A549 (cell line): ENCODE measurements around the gene RPA1. TPM values are rescaled to one million over a fixed set of nuclear protein-coding genes. Genes with fewer than 3 reads are reported as not detected.

ENCODE experiments used
- ATAC-seq, 2 experiments: fragments of 200-7000 bp in 1 of 2; fragments of >200 bp in 1 of 2; cut with Nextera tagmentation in 1 of 2; cut with Tn5 transposase in 1 of 2; 3 replicates each; pipeline versions ENCODE4 v1.8.0 to v1.9.1; 2018 to 2020; ENCODE audit warnings: mild to moderate bottlenecking in 1 of 2, moderate library complexity in 1 of 2
- CTCF ChIA-PET: fragments of 300-600 bp; sonication (Branson Sonifier 250); formaldehyde crosslinking; extraction: SDS; loops from one replicate; lab custom pipeline; 2021; ENCODE audit warnings: antibody characterized with exemption, inconsistent platforms; lab: Yijun Ruan, JAX
- POLR2A ChIA-PET: fragments of 350-600 bp; formaldehyde crosslinking; extraction: SDS; loops from one replicate; lab custom pipeline; 2021; ENCODE audit warnings: antibody characterized with exemption, inconsistent platforms; lab: Yijun Ruan, JAX
- DNase-seq, 2 experiments: peaks; one replicate each; pipeline versions ENCODE4 v3.0.0 to v3.0.0-alpha.2; 2011 to 2016; ENCODE audit warnings: low read depth in 1 of 2, low spot score in 1 of 2
- FAIRE-seq: peaks from 2 replicates; lab custom pipeline; 2011; peaks lifted over from hg19 to GRCh38; lab: Jason Lieb, UNC
- H3K27ac ChIP-seq, 2 experiments: fragments of >200 bp; sonication (Bioruptor Twin); formaldehyde crosslinking; 3 replicates each; pipeline ENCODE4 v1.5.1; 2016 to 2017
- H3K4me1 ChIP-seq: fragments of >200 bp; sonication (Bioruptor Twin); formaldehyde crosslinking; 3 replicates; pipeline ENCODE4 v1.6.1; 2016
- H3K4me2 ChIP-seq: fragments of >200 bp; sonication (Bioruptor Twin); formaldehyde crosslinking; 3 replicates; pipeline ENCODE4 v1.6.1; 2016
- H3K4me3 ChIP-seq: fragments of >200 bp; sonication (Bioruptor Twin); formaldehyde crosslinking; 3 replicates; pipeline ENCODE4 v1.5.1; 2016
- H3K9me3 ChIP-seq: fragments of >200 bp; sonication (Bioruptor Twin); formaldehyde crosslinking; 3 replicates; pipeline ENCODE4 v1.6.1; 2016
- CBX8 ChIP-seq: fragments of 200-600 bp; sonication (generic); IDR thresholded peaks from 2 replicates; pipeline ENCODE4 v1.6.1; 2016
- CEBPB ChIP-seq, 2 experiments: fragments of >200 bp in 1 of 2; sonication (Bioruptor Twin) in 1 of 2; formaldehyde crosslinking in 1 of 2; IDR thresholded peaks; 2 replicates each; pipeline ENCODE4 v1.6.1; 2012 to 2016
- ESRRA ChIP-seq: fragments of 150-350 bp; IDR thresholded peaks from 2 replicates; pipeline ENCODE4 v1.6.1; 2014; ENCODE audit warnings: mild to moderate bottlenecking, low read length, borderline replicate concordance
- FOSB ChIP-seq: fragments of 250-450 bp; sonication (Bioruptor Pico); IDR thresholded peaks from 2 replicates; pipeline ENCODE4 v1.5.0; 2020; ENCODE audit warnings: mild to moderate bottlenecking, moderate library complexity
- FOSL2 ChIP-seq, 2 experiments: fragments of 450-650 bp in 1 of 2; fragments of >200 bp in 1 of 2; sonication (Bioruptor Twin) in 1 of 2; formaldehyde crosslinking; IDR thresholded peaks; 2 replicates each; pipeline versions ENCODE4 v1.5.0 to v1.6.1; 2016 to 2020; ENCODE audit warnings: mild to moderate bottlenecking in 1 of 2, moderate library complexity in 1 of 2
- HEYL ChIP-seq: fragments of 250-450 bp; sonication (Bioruptor Pico); IDR thresholded peaks from 2 replicates; pipeline ENCODE4 v1.8.0; 2021; ENCODE audit warnings: mild to moderate bottlenecking, moderate library complexity
- HOXA7 ChIP-seq: fragments of 250-450 bp; sonication (Bioruptor Pico); IDR thresholded peaks from 2 replicates; pipeline ENCODE4 v1.5.0; 2020; ENCODE audit warnings: mild to moderate bottlenecking, moderate library complexity
- HOXB13 ChIP-seq: fragments of 250-450 bp; sonication (Bioruptor Pico); IDR thresholded peaks from 2 replicates; pipeline ENCODE4 v1.5.0; 2020; ENCODE audit warnings: low read depth, mild to moderate bottlenecking, moderate library complexity
- HOXB5 ChIP-seq: fragments of 250-450 bp; sonication (Bioruptor Pico); IDR thresholded peaks from 2 replicates; pipeline ENCODE4 v1.5.0; 2020; ENCODE audit warnings: mild to moderate bottlenecking, moderate library complexity
- JUN ChIP-seq, 2 experiments: fragments of >200 bp; sonication (Bioruptor Twin); formaldehyde crosslinking; IDR thresholded peaks; 2 replicates in 1 of 2; 3 replicates in 1 of 2; pipeline ENCODE4 v1.6.1; 2016 to 2017
- KDM1A ChIP-seq: fragments of 200-600 bp; sonication (generic); IDR thresholded peaks from 2 replicates; pipeline ENCODE4 v1.6.1; 2016; ENCODE audit warnings: low read depth, mild to moderate bottlenecking
- NFE2L2 ChIP-seq: fragments of 150-350 bp; conservative IDR thresholded peaks from 2 replicates; pipeline ENCODE4 v1.6.1; 2014; ENCODE audit warnings: low read length
- NPAS2 ChIP-seq: fragments of 250-450 bp; sonication (Bioruptor Pico); IDR thresholded peaks from 2 replicates; pipeline ENCODE4 v1.8.0; 2022; ENCODE audit warnings: mild to moderate bottlenecking, moderate library complexity, borderline replicate concordance
- RARB ChIP-seq: fragments of 250-450 bp; sonication (Bioruptor Pico); IDR thresholded peaks from 2 replicates; pipeline ENCODE4 v1.8.0; 2021; ENCODE audit warnings: mild to moderate bottlenecking, moderate library complexity
- SMC3 ChIP-seq: fragments of >200 bp; sonication (Bioruptor Twin); formaldehyde crosslinking; IDR thresholded peaks from 3 replicates; pipeline ENCODE4 v1.6.1; 2018; ENCODE audit warnings: inconsistent platforms
- TFCP2L1 ChIP-seq: fragments of 250-450 bp; sonication (Bioruptor Pico); IDR thresholded peaks from 2 replicates; pipeline ENCODE4 v1.5.0; 2021; ENCODE audit warnings: mild to moderate bottlenecking
- ZNF302 ChIP-seq: fragments of 250-450 bp; sonication (Bioruptor Pico); IDR thresholded peaks from 2 replicates; pipeline ENCODE4 v1.9.0; 2021; ENCODE audit warnings: inconsistent platforms, mild to moderate bottlenecking, moderate library complexity
- WGBS: methylation state at CpG from one replicate; pipeline ENCODE4 v1.1.6; 2017; ENCODE audit errors: missing lambda C conversion rate; 5-methylcytosine and 5-hydroxymethylcytosine counted together
- polyA plus RNA-seq, 4 experiments: library from polyadenylated mRNA; depleted of rRNA in 3 of 4; stranded (reverse); fragments of >200 nt; fragmentation: RNase III in 1 of 4; extraction: RNeasy Plus Mini Kit Qiagen cat#74134 plus additional on column Dnase treatment in 1 of 4; gene quantifications; 2 replicates in 3 of 4; 3 replicates in 1 of 4; pipeline ENCODE4 v1.2.3, GENCODE V29; 2011 to 2017
- TF ChIP-seq, protein P1 (sequence below): fragments of 250-450 bp; sonication (Bioruptor Pico); IDR thresholded peaks from 2 replicates; pipeline ENCODE4 v1.5.0; 2020; ENCODE audit warnings: low read depth, mild to moderate bottlenecking, moderate library complexity
- TF ChIP-seq, protein P2 (sequence below): fragments of >200 bp; sonication (Bioruptor Twin); formaldehyde crosslinking; IDR thresholded peaks from 3 replicates; pipeline ENCODE4 v1.5.1; 2016
- TF ChIP-seq, protein P3 (sequence below): fragments of 150-350 bp; IDR thresholded peaks from 2 replicates; pipeline ENCODE4 v1.6.1; 2014; ENCODE audit warnings: low read depth, mild to moderate bottlenecking, low read length
- TF ChIP-seq, protein P4 (sequence below): fragments of 250-450 bp; sonication (Bioruptor Pico); IDR thresholded peaks from 2 replicates; pipeline ENCODE4 v1.5.0; 2021; ENCODE audit warnings: mild to moderate bottlenecking, moderate library complexity, borderline replicate concordance
- TF ChIP-seq, protein P5 (sequence below): IDR thresholded peaks from 2 replicates; pipeline ENCODE4 v1.6.1; 2012

RPA1 gene
- polyA plus RNA-seq, 2 of the 4 experiments (the other 2 are of a cell fraction) = 72.2 to 136 TPM

DNA sequence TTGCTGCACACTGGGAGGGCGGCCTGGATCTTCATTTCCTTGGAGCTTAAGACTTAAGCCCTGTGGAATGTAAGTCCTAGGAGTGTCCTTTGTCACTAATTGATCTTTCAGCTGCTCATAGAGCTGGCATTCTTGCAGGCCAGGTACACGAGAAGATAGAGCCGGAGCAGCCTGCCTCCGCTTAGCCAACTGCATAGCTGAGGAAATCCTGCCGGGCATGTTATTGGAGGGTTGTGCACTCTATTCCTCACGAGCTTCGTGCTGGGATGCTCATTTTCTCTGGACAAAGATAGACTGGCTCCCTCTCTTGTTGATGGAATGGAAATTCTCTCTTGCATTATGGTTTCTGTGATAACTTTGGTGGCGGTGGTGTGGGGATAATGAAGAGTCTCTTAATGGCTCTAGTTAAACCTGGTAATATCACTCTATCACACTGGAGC lies 76.9 kb downstream of the RPA1 start (continued):
- TF ChIP-seq, protein P1, sequence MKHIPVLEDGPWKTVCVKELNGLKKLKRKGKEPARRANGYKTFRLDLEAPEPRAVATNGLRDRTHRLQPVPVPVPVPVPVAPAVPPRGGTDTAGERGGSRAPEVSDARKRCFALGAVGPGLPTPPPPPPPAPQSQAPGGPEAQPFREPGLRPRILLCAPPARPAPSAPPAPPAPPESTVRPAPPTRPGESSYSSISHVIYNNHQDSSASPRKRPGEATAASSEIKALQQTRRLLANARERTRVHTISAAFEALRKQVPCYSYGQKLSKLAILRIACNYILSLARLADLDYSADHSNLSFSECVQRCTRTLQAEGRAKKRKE (CRISPR knock-in tag) = no peak
- TF ChIP-seq, protein P2, sequence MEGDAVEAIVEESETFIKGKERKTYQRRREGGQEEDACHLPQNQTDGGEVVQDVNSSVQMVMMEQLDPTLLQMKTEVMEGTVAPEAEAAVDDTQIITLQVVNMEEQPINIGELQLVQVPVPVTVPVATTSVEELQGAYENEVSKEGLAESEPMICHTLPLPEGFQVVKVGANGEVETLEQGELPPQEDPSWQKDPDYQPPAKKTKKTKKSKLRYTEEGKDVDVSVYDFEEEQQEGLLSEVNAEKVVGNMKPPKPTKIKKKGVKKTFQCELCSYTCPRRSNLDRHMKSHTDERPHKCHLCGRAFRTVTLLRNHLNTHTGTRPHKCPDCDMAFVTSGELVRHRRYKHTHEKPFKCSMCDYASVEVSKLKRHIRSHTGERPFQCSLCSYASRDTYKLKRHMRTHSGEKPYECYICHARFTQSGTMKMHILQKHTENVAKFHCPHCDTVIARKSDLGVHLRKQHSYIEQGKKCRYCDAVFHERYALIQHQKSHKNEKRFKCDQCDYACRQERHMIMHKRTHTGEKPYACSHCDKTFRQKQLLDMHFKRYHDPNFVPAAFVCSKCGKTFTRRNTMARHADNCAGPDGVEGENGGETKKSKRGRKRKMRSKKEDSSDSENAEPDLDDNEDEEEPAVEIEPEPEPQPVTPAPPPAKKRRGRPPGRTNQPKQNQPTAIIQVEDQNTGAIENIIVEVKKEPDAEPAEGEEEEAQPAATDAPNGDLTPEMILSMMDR = no peak
- TF ChIP-seq FOSL2 (IDR thresholded peaks at IDR 0.05) (no peak), FOSL2 (CRISPR knock-in tag; IDR thresholded peaks at IDR 0.05) (no peak), RARB (CRISPR knock-in tag) (no peak), HOXB13 (no peak), NFE2L2 (no peak), ESRRA (no peak), HOXA7 (no peak)
- TF ChIP-seq, protein P3, sequence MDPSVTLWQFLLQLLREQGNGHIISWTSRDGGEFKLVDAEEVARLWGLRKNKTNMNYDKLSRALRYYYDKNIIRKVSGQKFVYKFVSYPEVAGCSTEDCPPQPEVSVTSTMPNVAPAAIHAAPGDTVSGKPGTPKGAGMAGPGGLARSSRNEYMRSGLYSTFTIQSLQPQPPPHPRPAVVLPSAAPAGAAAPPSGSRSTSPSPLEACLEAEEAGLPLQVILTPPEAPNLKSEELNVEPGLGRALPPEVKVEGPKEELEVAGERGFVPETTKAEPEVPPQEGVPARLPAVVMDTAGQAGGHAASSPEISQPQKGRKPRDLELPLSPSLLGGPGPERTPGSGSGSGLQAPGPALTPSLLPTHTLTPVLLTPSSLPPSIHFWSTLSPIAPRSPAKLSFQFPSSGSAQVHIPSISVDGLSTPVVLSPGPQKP = no peak
- TF ChIP-seq, protein P4, sequence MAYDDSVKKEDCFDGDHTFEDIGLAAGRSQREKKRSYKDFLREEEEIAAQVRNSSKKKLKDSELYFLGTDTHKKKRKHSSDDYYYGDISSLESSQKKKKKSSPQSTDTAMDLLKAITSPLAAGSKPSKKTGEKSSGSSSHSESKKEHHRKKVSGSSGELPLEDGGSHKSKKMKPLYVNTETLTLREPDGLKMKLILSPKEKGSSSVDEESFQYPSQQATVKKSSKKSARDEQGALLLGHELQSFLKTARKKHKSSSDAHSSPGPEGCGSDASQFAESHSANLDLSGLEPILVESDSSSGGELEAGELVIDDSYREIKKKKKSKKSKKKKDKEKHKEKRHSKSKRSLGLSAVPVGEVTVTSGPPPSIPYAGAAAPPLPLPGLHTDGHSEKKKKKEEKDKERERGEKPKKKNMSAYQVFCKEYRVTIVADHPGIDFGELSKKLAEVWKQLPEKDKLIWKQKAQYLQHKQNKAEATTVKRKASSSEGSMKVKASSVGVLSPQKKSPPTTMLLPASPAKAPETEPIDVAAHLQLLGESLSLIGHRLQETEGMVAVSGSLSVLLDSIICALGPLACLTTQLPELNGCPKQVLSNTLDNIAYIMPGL = no peak

DNA sequence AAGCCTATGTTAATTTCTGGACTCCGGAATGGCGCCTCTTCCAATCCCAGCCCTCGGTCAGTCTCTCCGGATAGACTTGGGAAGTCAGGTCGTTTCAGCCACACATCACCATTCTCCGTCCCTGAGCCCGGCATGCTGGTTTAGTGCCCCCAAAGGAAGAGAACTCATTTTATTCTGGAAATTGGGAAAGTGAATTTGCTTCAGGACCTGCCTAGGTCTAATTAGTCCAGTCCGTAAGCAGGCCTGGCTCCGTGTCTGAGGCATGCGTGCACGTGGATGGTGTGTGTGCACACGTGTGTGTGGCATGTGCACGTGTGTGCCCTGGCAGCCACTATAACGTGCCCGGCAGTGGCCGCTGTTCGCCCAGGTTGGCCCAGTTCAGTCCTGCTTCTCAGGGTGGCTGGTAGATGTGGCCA lies 77.4 kb downstream of the RPA1 start:
- ATAC-seq (no peak), FAIRE-seq (no peak), DNase-seq (no peak)
- Histone ChIP-seq H3K4me3 (no peak overlapping the region), H3K9me3 (no peaks in the 10 kb centered on the region), H3K4me1 (peaks cover 9% of the 10 kb centered on the region; the same call in 1 of the 3 replicates), H3K4me2 (no peak overlapping the region), H3K27ac (no peak overlapping the region)
- CTCF ChIA-PET = interaction anchor here (0.7 to 8.6 kb wide), 5 partner anchors 13 to 120 kb away, joined by 3 to 134 read pairs (median 4); partner anchors contain the start of genes DPH1 and RTN4RL1
- POLR2A ChIA-PET = no interaction called here
- TF ChIP-seq HOXB5 (CRISPR knock-in tag) = no peak
- TF ChIP-seq NPAS2 (CRISPR knock-in tag) = peak; percentile 47; the same call in 1 of the 2 replicates
- 67% methylated on average over 17 of the region's 17 CpGs for WGBS

DNA sequence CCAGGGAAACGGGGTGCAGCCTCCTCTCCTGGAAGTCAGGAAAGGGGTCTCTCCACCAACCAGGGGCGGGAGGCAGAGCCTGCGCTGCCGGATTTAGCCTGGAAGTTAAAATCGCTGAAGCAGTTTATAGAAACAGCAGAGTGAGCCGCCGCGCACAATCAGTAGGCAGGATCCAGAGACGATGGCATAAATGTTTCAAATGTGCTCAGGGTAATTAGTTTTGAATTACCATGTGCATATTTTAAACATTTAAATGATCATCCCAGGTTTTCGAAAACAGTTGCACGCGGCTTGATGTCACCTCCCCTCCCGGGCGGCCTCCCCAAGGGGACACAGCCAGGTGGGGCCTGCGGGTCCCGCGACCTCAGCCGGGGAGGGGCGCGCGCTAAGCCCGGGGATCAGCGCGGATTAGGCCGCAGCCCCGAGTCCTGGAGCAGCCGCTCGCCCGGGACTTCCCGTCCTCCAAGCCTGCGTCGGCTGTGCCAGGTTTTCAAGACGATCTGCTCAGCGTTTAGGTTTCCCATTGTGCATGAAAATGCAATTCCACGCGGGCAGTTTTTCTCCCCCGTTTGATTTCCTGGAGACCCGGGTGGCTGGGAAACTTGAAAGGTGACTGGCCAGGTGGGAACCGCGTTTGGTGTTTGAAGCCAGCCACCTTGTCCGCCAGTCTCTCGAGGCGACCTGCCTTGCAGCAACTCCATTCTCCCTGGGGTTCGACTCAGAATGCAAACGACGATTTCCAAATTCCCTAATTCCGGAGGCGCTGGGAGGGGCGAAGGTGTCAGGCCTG lies 78.3 kb downstream of the RPA1 start:
- 57% methylated on average over 46 of the region's 49 CpGs for WGBS
- Histone ChIP-seq H3K9me3 (no peaks in the 10 kb centered on the region), H3K4me1 (peaks cover 9% of the 10 kb centered on the region; the same call in 1 of the 3 replicates), H3K27ac (peak overlapping the region in 1 of 2 experiments; percentile 33; a peak in 1 of 6 replicates), H3K4me2 (peak overlapping the region; percentile 52), H3K4me3 (no peak overlapping the region)
- ChIA-PET POLR2A (interaction anchor here (1.0 to 1.1 kb wide), 4 partner anchors 117 to 191 kb away, joined by 3 to 23 read pairs (median 4); partner anchors contain the start of gene RTN4RL1), CTCF (interaction anchor here (0.7 to 9.4 kb wide), 57 partner anchors 10 to 354 kb away, joined by 3 to 420 read pairs (median 5); partner anchors contain the start of genes DPH1, HIC1, OVCA2 and RTN4RL1)
- no peak for TF ChIP-seq JUN (IDR thresholded peaks at IDR 0.05)
- no peak for TF ChIP-seq KDM1A
- TF ChIP-seq, protein P4 = no peak
- TF ChIP-seq CBX8 = no peak
- TF ChIP-seq HEYL = no peak
- TF ChIP-seq, protein P5, sequence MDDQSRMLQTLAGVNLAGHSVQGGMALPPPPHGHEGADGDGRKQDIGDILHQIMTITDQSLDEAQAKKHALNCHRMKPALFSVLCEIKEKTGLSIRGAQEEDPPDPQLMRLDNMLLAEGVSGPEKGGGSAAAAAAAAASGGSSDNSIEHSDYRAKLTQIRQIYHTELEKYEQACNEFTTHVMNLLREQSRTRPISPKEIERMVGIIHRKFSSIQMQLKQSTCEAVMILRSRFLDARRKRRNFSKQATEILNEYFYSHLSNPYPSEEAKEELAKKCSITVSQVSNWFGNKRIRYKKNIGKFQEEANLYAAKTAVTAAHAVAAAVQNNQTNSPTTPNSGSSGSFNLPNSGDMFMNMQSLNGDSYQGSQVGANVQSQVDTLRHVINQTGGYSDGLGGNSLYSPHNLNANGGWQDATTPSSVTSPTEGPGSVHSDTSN = no peak
- TF ChIP-seq SMC3 = no peak
- TF ChIP-seq FOSB (CRISPR knock-in tag) = no peak
- no peak for TF ChIP-seq CEBPB (IDR thresholded peaks at IDR 0.05)
- TF ChIP-seq TFCP2L1 (CRISPR knock-in tag) = no peak
- no peak for TF ChIP-seq ZNF302 (CRISPR knock-in tag)
- FAIRE-seq = no peak
- peak in 1 of 2 experiments; percentile 7; a peak in 1 of 6 replicates for ATAC-seq
- DNase-seq = no peak
